GM18867 (cell line): Measurements from ENCODE around the gene IARS2.
"Not testable (repeated sequence)": the region's sequence is repeated elsewhere in the genome, so short reads cannot be mapped to it uniquely, and the experiment has no call there.

ENCODE experiments used
- ATAC-seq: cut with Tn5 transposase; IDR thresholded peaks from one replicate; pipeline ENCODE4 v1.9.1; 2021; ENCODE audit warnings: mild to moderate bottlenecking, moderate library complexity; ENCODE audit not compliant: unreplicated experiment

The IARS2 gene

DNA sequence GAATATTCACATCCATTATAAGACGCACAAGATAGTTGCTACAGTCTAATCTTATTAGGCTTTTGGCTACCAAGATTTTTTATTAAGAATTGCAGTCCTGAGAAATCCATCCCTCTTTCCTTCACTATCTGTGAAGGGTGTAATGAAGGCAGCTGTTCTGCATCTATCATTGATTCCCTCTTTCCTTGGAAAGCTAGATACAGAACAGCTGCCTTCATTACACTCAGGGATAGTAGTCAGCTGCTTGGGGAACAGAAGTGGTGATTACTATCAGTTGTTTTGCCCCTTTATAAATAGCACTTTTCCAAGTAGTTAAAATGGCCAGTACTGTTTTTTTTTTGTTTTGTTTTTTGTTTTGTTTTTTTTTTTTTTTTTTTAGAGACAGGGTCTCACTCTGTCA lies 70.2 kb downstream of the IARS2 start:
- ATAC-seq = no peak

DNA sequence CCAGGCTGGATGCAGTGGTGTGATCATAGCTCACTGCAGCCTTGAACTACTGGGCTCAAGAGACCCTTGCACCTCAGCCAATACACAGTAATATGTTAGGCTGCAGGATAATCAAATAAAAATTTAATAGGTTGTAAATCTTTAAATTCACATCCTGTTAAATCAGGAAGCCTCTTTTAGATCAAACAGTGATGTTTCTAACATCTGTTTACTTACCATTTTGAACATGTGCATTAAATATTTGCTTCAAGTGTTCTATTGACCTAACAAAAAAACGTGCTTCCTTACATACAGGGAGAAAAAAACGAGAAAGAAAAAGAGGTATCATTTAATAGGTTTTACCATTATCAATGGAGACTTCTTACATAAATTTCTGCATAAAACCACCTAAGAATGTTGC lies 70.6 kb downstream of the IARS2 start:
- ATAC-seq = no peak

DNA sequence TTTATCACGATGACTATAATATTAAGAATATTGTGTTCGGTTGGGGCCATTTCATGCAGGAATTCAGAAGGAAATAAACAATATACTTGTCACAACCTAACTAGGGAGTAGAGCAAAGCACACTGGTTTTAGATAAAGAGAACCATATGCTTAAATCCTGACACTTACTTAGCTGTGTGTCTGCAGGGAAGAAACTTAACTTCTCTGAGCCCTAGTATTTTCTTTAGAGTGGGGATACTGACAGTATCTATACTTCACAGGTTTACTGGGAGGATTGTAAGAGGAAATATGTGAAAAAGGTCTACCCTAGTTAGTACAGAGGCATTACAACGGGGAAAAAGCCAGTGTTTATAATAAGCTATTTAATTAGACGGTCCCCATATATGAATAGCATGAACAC lies 72.9 kb downstream of the IARS2 start:
- no peak for ATAC-seq

DNA sequence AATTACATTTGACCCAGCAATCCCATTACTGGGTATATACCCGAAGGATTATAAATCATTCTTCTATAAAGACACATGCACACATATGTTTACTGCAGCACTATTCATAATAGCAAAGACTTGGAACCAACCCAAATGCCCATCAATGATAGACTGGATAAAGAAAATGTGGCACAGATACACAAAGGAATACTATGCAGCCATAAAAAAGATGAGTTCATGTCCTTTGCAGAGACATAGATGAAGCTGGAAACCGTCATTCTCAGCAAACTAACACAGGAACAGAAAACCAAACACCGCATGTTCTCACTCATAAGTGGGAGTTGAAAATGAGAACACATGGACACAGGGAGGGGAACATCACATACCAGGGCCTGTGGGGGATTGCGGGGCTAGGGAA lies 76.0 kb downstream of the IARS2 start:
- ATAC-seq = not testable (repeated sequence)

DNA sequence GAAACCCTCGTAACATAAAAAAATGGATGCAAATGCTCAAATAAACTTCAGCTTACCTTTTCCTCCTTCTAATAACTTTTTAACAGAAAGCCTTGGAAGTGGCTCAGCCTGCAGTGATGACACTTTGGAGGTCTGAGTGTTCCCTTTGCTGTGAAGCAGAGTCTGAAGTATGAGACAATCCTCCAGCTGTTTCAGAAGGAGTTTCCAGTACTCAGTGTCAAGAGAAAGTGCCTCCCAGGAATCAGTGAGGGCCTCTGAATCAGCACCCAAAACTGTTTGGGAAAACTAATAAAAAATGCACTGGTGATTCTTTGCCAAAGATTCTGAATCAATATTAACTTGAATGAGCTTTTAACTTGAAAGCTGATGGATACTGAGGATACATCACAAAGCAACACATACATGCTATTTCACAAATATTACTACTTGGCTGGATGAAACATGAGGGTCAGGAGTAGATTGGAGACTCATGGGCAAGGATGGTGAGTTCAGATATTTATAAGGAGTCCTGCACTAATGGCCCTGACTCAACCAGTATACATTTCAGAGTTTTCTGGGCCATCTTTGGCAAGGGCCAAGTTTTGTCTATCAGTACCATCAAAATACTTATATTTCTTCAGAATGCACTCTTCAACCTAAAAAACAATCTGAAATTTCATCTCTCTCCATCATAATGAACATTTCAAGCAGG lies 77.0 kb downstream of the IARS2 start:
- no peak for ATAC-seq

DNA sequence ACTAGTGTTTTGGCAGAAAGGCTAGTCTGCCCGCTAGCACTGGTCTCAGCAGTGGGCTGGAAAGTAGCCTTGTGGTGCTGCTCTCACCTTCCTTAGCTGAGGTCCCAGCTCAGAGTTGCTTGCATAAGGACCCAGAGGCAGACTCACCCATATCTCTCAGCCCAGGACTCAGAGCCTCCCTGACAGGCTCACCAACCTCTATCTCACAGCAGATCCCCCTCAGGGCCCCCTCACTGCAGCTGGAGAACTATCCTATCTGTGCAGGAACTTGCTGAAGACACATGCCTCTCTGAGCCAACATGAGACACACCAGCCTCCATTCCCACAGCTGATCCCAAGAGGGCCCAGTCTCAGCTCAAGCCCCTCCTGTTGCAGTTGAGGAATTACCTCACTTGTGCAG lies 82.6 kb downstream of the IARS2 start:
- ATAC-seq = no peak

DNA sequence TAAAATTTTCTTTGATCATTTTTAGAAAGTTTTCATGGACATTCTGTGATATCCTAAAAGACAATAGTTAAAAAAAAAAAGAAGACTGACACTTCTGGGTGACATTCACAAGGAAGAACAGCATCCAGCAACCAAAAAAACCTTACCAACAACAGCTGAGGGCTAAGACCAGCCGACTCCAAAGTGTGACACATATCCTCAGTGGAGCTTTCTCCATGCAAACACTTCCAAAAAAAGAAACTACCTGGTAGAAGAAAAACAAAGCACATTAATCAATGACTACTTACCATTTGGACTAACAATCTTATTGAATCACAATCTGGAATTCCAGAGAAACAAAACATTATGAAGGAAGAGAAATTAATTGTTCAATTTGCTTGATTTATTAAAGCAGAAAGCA lies 88.2 kb downstream of the IARS2 start:
- ATAC-seq = no peak

DNA sequence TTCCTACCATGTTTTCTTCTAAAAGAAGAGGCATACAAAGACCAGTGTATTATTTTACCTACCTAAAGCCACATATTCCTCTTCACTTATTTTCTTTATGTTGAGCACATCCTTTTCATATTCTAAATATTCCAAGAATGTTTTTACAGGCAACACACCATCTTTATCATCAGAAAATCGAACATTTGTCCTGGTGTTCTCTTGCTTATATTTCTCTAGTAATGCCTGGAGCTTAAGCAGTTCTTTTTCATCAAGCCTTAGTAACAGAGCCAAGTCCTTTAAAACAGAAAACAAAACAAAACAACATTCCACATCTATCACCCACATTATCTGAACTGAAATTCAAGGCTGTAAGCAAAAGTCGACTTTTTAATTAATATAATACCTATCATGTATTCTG lies 88.7 kb downstream of the IARS2 start:
- no peak for ATAC-seq

DNA sequence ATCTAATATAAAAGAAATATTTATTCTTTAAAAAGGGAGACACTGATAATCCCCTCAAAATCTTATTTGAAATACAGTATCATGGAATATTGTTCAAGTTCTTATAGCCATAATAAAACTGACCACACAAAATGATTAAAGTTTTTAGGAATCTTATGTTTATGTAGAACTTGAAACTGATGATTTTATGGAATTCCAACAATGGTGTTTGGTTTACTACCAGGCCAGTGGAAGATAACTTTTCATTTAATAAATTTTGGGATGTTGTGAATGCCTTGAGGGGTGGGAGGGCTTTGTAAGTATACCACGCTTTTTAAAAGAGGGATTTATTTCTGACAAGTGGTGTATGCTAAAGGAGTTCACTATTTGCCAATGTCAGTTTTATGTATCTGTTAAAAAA lies 90.6 kb downstream of the IARS2 start:
- ATAC-seq = no peak

DNA sequence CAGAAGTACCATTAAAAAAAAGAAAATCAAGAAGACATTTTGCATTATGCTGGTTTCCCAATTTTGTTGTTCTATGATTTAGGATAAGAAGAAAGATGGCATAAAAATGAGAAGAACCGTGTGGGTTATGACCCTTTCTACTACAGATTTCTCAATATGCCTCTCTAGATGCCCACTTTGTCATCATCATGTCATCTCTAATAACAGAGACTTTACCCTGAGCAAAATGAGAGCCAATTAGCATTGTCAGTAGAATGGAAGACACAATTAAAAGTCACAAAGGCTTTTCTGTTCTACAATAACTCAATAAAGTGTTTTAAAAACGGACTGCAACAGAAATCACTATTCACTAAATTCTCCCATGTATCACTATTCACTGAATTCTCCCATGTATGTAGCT lies 92.8 kb downstream of the IARS2 start:
- no peak for ATAC-seq

DNA sequence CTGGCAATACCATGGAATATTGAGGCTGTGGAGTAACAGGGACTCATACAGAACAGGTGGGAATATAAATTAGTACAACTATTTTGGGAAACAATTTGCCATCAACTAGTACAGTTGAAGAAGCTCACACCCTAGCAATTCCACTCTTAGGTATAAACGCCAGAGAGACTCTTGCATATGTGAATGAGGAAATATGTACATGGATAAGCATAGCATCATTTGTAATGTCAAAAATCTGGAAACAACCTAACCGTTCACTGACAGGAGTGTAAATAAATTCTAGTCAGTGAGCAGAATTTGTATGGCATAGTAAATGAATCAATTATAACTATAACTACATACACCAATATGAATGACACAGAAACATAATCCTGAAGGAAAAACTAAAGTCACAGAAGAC lies 94.6 kb downstream of the IARS2 start:
- ATAC-seq = no peak

DNA sequence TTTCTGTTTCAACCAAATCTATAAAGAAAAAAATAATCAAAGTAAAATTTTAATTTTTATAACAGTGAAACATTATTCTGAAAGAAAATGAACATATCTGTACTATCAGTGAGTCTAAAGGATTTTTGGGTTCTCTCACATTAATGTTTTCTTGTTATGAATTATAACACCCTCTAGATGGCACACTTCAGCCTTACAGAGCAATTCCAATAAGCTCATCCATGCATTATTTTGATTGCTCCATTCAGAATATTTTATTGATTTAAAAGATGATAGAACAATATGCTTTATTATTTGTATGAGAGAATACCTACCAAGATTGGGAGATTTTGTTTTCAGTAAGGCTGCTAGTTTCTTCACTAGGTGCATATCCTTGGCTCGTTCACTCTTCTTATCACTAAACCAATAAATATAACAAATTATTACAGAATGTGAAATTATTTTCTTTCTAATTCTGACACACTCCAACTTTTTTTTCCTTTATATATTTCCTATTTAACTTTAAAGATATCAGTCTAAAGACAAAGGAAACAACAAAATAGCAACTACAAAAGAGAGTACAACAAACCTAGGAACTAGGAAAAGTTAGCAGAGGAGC lies 95.9 kb downstream of the IARS2 start:
- ATAC-seq = no peak

DNA sequence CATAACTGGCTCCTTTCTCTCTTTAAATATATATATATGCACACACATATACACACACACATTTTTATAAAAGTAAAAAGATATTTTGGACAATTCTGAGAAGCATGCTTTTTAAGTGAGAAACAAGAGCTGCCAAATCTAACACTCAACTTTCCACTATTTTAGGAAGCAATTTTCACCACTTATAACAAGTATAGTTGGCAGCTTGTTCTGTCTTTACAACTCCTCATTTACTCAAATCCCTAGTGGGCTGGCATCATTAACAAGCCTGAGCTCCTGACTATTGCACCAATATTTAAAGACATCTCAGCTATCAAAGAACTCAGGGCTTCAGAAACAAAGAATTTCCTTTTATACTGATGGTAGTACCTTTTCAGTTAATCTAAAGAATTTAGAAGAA lies 101.8 kb downstream of the IARS2 start:
- no peak for ATAC-seq
